IPS-20b (cell line): ENCODE results near the gene CPEB1.

Experiments used
- H3K27ac ChIP-seq: one replicate; pipeline ENCODE4 v1.5.1; 2013; ENCODE audit warnings: low read length
- H3K27me3 ChIP-seq: 2 replicates; pipeline ENCODE4 v1.6.1; 2013; ENCODE audit warnings: mild to moderate bottlenecking, low read length, inconsistent platforms; ENCODE audit not compliant: insufficient read depth
- H3K36me3 ChIP-seq: 2 replicates; pipeline ENCODE4 v1.6.1; 2013; ENCODE audit warnings: low read depth, mild to moderate bottlenecking, inconsistent platforms, low read length, moderate library complexity; ENCODE audit not compliant: insufficient read depth
- H3K4me1 ChIP-seq: 2 replicates; pipeline ENCODE4 v1.6.1; 2013; ENCODE audit warnings: mild to moderate bottlenecking, control low read depth, inconsistent platforms, low read length, moderate library complexity; ENCODE audit not compliant: insufficient read depth
- H3K4me3 ChIP-seq: 2 replicates; pipeline ENCODE4 v1.5.1; 2013; ENCODE audit warnings: mild to moderate bottlenecking, low read length, inconsistent platforms
- H3K9ac ChIP-seq: 2 replicates; pipeline ENCODE4 v1.6.1; 2013; ENCODE audit warnings: low read depth, mild to moderate bottlenecking, inconsistent platforms, low read length, moderate library complexity
- H3K9me3 ChIP-seq: 2 replicates; pipeline ENCODE4 v1.6.1; 2013; ENCODE audit warnings: mild to moderate bottlenecking, low read depth, low read length, inconsistent platforms; ENCODE audit not compliant: insufficient read depth

Gene CPEB1

GRCh38 chr15:82575335-82575734, 71.8 kb downstream of the CPEB1 start:
- no peak overlapping the region for H3K4me3 ChIP-seq
- H3K9ac ChIP-seq = no peak overlapping the region
- H3K9me3 ChIP-seq = no peaks in the 10 kb centered on the region
- no peaks in the 10 kb centered on the region for H3K36me3 ChIP-seq
- no peak overlapping the region for H3K27ac ChIP-seq
- H3K4me1 ChIP-seq = peaks cover 9% of the 10 kb centered on the region; the same call in 1 of the 2 replicates
- H3K27me3 ChIP-seq = peaks cover 7% of the 10 kb centered on the region; the same call in 1 of the 2 replicates

GRCh38 chr15:82572986-82573385, 74.2 kb downstream of the CPEB1 start:
- Histone ChIP-seq H3K27me3 (peaks cover 7% of the 10 kb centered on the region; the same call in 1 of the 2 replicates), H3K36me3 (no peaks in the 10 kb centered on the region), H3K27ac (no peak overlapping the region), H3K9ac (no peak overlapping the region), H3K9me3 (no peaks in the 10 kb centered on the region), H3K4me1 (peaks cover 9% of the 10 kb centered on the region; the same call in 1 of the 2 replicates), H3K4me3 (no peak overlapping the region)

- H3K27ac ChIP-seq = no peak overlapping the region
- H3K36me3 ChIP-seq = no peaks in the 10 kb centered on the region
Observed at GRCh38 chr15:82572311-82572710, 74.9 kb downstream of the CPEB1 start.

GRCh38 chr15:82571722-82572222, 75.4 kb downstream of the CPEB1 start:
- Histone ChIP-seq H3K4me3 (peak overlapping the region; percentile 59; the same call in 1 of the 2 replicates), H3K36me3 (no peaks in the 10 kb centered on the region), H3K9ac (peak overlapping the region; percentile 62; the same call in 1 of the 2 replicates)

More at GRCh38 chr15:82572311-82572710, 74.9 kb downstream of the CPEB1 start:
- H3K4me1 ChIP-seq = peaks cover 9% of the 10 kb centered on the region; the same call in 1 of the 2 replicates
- peaks cover 7% of the 10 kb centered on the region; the same call in 1 of the 2 replicates for H3K27me3 ChIP-seq
- H3K9ac ChIP-seq = no peak overlapping the region
- no peaks in the 10 kb centered on the region for H3K9me3 ChIP-seq
- peak overlapping the region; percentile 59; the same call in 1 of the 2 replicates for H3K4me3 ChIP-seq

GRCh38 chr15:82570721-82571508, 76.2 kb downstream of the CPEB1 start:
- peaks cover 9% of the 10 kb centered on the region; the same call in 1 of the 2 replicates for H3K4me1 ChIP-seq
- no peak overlapping the region for H3K27ac ChIP-seq
- peak overlapping the region; percentile 62; the same call in 1 of the 2 replicates for H3K9ac ChIP-seq
- H3K9me3 ChIP-seq = no peaks in the 10 kb centered on the region
- H3K36me3 ChIP-seq = no peaks in the 10 kb centered on the region
- peaks cover 7% of the 10 kb centered on the region; the same call in 1 of the 2 replicates for H3K27me3 ChIP-seq
- peak overlapping the region; percentile 59 for H3K4me3 ChIP-seq

More at GRCh38 chr15:82571722-82572222, 75.4 kb downstream of the CPEB1 start:
- Histone ChIP-seq H3K9me3 (no peaks in the 10 kb centered on the region), H3K4me1 (peaks cover 9% of the 10 kb centered on the region; the same call in 1 of the 2 replicates), H3K27me3 (peaks cover 7% of the 10 kb centered on the region; the same call in 1 of the 2 replicates), H3K27ac (no peak overlapping the region)

- Histone ChIP-seq H3K4me3 (no peak overlapping the region), H3K36me3 (no peaks in the 10 kb centered on the region), H3K27ac (no peak overlapping the region), H3K9ac (no peak overlapping the region), H3K9me3 (no peaks in the 10 kb centered on the region), H3K27me3 (peaks cover 7% of the 10 kb centered on the region; the same call in 1 of the 2 replicates), H3K4me1 (peaks cover 13% of the 10 kb centered on the region)
Observed at GRCh38 chr15:82569834-82570233, 77.3 kb downstream of the CPEB1 start.

GRCh38 chr15:82568986-82569385, 78.2 kb downstream of the CPEB1 start:
- Histone ChIP-seq H3K9me3 (no peaks in the 10 kb centered on the region), H3K27me3 (peaks cover 7% of the 10 kb centered on the region; the same call in 1 of the 2 replicates), H3K36me3 (no peaks in the 10 kb centered on the region), H3K27ac (no peak overlapping the region), H3K4me1 (peaks cover 13% of the 10 kb centered on the region), H3K9ac (no peak overlapping the region), H3K4me3 (no peak overlapping the region)

- no peak overlapping the region for H3K4me3 ChIP-seq
- H3K4me1 ChIP-seq = peaks cover 13% of the 10 kb centered on the region
- no peak overlapping the region for H3K9ac ChIP-seq
- peaks cover 6% of the 10 kb centered on the region; the same call in 1 of the 2 replicates for H3K27me3 ChIP-seq
- H3K27ac ChIP-seq = no peak overlapping the region
- H3K36me3 ChIP-seq = no peaks in the 10 kb centered on the region
- no peaks in the 10 kb centered on the region for H3K9me3 ChIP-seq
Observed at GRCh38 chr15:82567661-82568060, 79.5 kb downstream of the CPEB1 start.

GRCh38 chr15:82566690-82567089, 80.5 kb downstream of the CPEB1 start:
- Histone ChIP-seq H3K27me3 (no peaks in the 10 kb centered on the region), H3K9ac (no peak overlapping the region), H3K27ac (no peak overlapping the region), H3K4me1 (peaks cover 13% of the 10 kb centered on the region), H3K9me3 (no peaks in the 10 kb centered on the region), H3K4me3 (no peak overlapping the region), H3K36me3 (no peaks in the 10 kb centered on the region)

- no peaks in the 10 kb centered on the region for H3K9me3 ChIP-seq
- H3K27ac ChIP-seq = no peak overlapping the region
- no peak overlapping the region for H3K4me3 ChIP-seq
- no peaks in the 10 kb centered on the region for H3K27me3 ChIP-seq
- H3K9ac ChIP-seq = no peak overlapping the region
- no peaks in the 10 kb centered on the region for H3K4me1 ChIP-seq
- H3K36me3 ChIP-seq = no peaks in the 10 kb centered on the region
Observed at GRCh38 chr15:82558502-82558901, 88.7 kb downstream of the CPEB1 start.

GRCh38 chr15:82556315-82557035, 90.7 kb downstream of the CPEB1 start:
- Histone ChIP-seq H3K9ac (no peak overlapping the region), H3K4me1 (peaks cover 7% of the 10 kb centered on the region; the same call in 1 of the 2 replicates), H3K36me3 (no peaks in the 10 kb centered on the region), H3K27me3 (peaks cover 4% of the 10 kb centered on the region; the same call in 1 of the 2 replicates), H3K27ac (no peak overlapping the region), H3K9me3 (no peaks in the 10 kb centered on the region), H3K4me3 (no peak overlapping the region)
